Nephron progenitor cell (in vitro differentiated cells): ENCODE results near the gene KIF3B.

Experiments
- DNase-seq: peaks from one replicate; pipeline ENCODE4 v3.0.0; 2021
- H3K27ac Mint-ChIP-seq: 2 replicates; pipeline ENCODE4 v1.8.0; 2021; ENCODE audit warnings: mild to moderate bottlenecking, moderate library complexity, mixed read lengths
- H3K27me3 Mint-ChIP-seq: 2 replicates; pipeline ENCODE4 v1.8.0; 2021; ENCODE audit warnings: mild to moderate bottlenecking, low read depth, mixed read lengths; ENCODE audit not compliant: poor library complexity
- H3K36me3 Mint-ChIP-seq: 2 replicates; pipeline ENCODE4 v1.8.0; 2021; ENCODE audit warnings: low read depth, mixed read lengths
- H3K4me1 Mint-ChIP-seq: 2 replicates; pipeline ENCODE4 v1.8.0; 2021; ENCODE audit warnings: mixed read lengths
- H3K4me3 Mint-ChIP-seq: 2 replicates; pipeline ENCODE4 v1.8.0; 2021; ENCODE audit warnings: mild to moderate bottlenecking, moderate library complexity, mixed read lengths
- H3K9me3 Mint-ChIP-seq: 2 replicates; pipeline ENCODE4 v1.8.0; 2021; ENCODE audit warnings: mild to moderate bottlenecking, moderate library complexity, mixed read lengths
- TF ChIP-seq, protein P1 (sequence below): fragments of 200-600 bp; sonication (generic); IDR thresholded peaks from 2 replicates; pipeline ENCODE4 v1.5.0; 2021; ENCODE audit warnings: antibody characterized with exemption

KIF3B gene

DNA sequence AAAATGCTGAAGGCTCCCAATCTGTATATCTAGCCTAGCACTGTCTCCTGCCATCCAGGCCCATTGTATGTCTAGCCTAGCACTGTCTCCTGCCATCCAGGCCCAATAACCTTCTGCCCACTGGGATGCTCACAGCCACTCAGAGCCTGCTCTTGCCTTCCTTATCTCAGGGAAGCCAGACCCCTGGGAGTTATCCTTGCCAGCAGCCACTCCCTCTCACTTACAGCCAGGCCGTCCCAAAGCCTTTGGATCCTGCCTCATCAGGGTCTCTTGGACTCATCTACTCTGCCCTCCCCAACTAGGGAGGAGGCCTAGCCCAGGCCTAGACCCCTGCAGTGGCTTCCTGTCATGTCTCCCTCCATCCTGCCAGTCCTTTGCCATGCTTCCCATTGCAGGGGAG lies 37.3 kb downstream of the KIF3B start:
- peaks cover 60% of the 10 kb centered on the region for H3K36me3 Mint-ChIP-seq
- peaks cover 10% of the 10 kb centered on the region for H3K27me3 Mint-ChIP-seq
- no peak for DNase-seq
- TF ChIP-seq, protein P1, sequence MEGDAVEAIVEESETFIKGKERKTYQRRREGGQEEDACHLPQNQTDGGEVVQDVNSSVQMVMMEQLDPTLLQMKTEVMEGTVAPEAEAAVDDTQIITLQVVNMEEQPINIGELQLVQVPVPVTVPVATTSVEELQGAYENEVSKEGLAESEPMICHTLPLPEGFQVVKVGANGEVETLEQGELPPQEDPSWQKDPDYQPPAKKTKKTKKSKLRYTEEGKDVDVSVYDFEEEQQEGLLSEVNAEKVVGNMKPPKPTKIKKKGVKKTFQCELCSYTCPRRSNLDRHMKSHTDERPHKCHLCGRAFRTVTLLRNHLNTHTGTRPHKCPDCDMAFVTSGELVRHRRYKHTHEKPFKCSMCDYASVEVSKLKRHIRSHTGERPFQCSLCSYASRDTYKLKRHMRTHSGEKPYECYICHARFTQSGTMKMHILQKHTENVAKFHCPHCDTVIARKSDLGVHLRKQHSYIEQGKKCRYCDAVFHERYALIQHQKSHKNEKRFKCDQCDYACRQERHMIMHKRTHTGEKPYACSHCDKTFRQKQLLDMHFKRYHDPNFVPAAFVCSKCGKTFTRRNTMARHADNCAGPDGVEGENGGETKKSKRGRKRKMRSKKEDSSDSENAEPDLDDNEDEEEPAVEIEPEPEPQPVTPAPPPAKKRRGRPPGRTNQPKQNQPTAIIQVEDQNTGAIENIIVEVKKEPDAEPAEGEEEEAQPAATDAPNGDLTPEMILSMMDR: no peak
- H3K4me1 Mint-ChIP-seq: no peaks in the 10 kb centered on the region
- no peaks in the 10 kb centered on the region for H3K9me3 Mint-ChIP-seq
- no peak overlapping the region for H3K4me3 Mint-ChIP-seq
- peak overlapping the region; percentile 15 for H3K27ac Mint-ChIP-seq

DNA sequence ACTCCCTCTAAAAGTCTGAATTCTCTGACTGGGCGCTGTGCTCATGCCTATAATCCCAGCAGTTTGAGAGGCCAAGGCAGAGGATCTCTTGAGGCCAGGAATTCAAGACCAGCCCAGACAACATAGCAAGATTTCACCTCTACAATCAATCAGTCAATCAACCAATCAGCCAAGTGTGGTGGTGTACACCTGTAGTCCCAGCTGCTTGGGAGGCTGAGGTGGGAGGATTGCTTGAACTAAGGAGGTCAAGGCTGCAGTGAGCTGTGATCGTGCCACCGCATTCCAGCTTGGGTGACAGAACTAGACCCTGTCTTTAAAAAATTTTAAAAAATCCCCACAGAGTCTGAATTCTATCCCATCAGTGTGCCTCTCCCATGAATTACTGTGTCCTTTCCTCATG lies 37.9 kb downstream of the KIF3B start:
- Mint-ChIP-seq H3K36me3 (peaks cover 55% of the 10 kb centered on the region), H3K4me3 (no peak overlapping the region), H3K4me1 (no peaks in the 10 kb centered on the region), H3K9me3 (no peaks in the 10 kb centered on the region), H3K27ac (peak overlapping the region; percentile 25), H3K27me3 (peaks cover 6% of the 10 kb centered on the region)
- DNase-seq: no peak
- TF ChIP-seq, protein P1: no peak

DNA sequence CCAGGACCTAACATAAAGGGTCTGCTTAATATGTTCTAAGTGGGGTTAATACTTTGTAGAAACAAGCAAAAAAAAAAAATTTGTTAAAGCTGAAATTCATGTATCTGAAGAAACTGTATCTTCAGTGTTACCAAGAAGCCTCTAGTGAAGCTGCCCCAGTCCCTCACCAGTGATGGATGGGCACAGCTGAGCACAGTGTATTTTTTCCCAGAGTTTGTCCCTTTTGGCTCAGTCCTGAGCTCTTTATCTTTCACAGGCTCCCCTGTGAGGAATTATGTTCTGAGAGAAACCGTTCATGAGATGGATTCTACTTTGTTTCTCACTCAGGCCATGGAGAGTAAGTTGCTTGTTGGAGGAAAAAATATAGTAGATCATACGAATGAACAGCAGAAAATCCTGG lies 38.4 kb downstream of the KIF3B start:
- Mint-ChIP-seq H3K36me3 (peaks cover 55% of the 10 kb centered on the region), H3K27ac (peak overlapping the region; percentile 43), H3K27me3 (peaks cover 5% of the 10 kb centered on the region), H3K4me1 (no peaks in the 10 kb centered on the region), H3K9me3 (no peaks in the 10 kb centered on the region), H3K4me3 (no peak overlapping the region)
- no peak for DNase-seq
- TF ChIP-seq, protein P1: no peak

DNA sequence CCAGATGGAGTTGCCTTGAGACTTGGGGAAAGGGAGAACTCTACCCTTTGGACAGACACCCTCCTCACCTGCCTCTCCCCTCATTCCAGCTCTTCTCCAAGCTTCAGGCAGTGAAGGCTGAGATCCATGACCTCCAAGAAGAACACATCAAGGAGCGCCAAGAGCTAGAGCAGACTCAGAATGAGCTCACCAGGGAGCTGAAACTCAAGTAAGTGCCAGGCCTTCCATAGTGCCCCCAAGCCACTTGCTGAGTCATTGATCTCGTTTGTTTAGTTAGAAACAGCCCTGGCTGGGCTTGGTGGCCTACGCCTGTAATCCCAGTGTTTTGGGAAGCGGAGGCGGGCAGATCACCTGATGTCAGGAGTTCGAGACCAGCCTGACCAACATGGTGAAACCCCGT lies 39.2 kb downstream of the KIF3B start:
- TF ChIP-seq, protein P1: no peak
- no peak for DNase-seq
- H3K27me3 Mint-ChIP-seq: peaks cover 5% of the 10 kb centered on the region
- H3K9me3 Mint-ChIP-seq: no peaks in the 10 kb centered on the region
- peaks cover 56% of the 10 kb centered on the region for H3K36me3 Mint-ChIP-seq
- H3K4me1 Mint-ChIP-seq: no peaks in the 10 kb centered on the region
- no peak overlapping the region for H3K4me3 Mint-ChIP-seq
- no peak overlapping the region for H3K27ac Mint-ChIP-seq

DNA sequence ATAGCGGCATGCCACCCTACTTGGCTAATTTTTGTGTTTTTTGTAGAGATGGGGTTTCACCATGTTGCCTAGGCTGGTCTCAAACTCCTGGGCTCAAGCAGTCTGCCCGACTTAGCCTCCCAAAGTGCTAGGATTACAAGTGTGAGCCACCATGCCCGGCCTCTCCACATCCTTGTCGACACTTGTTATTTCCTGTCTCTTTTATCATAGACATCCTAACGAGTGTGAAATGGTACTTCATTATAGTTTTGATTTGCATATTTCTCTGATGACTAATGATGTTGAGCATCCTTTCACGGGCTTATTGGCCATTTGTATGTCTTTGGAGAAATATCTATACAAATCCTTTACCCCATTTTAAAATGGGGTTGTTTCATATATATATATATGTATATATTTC lies 41.6 kb downstream of the KIF3B start:
- H3K4me3 Mint-ChIP-seq: no peak overlapping the region
- H3K4me1 Mint-ChIP-seq: no peaks in the 10 kb centered on the region
- TF ChIP-seq, protein P1: no peak
- no peak for DNase-seq
- H3K36me3 Mint-ChIP-seq: peaks cover 45% of the 10 kb centered on the region
- H3K9me3 Mint-ChIP-seq: no peaks in the 10 kb centered on the region
- no peaks in the 10 kb centered on the region for H3K27me3 Mint-ChIP-seq
- no peak overlapping the region for H3K27ac Mint-ChIP-seq

DNA sequence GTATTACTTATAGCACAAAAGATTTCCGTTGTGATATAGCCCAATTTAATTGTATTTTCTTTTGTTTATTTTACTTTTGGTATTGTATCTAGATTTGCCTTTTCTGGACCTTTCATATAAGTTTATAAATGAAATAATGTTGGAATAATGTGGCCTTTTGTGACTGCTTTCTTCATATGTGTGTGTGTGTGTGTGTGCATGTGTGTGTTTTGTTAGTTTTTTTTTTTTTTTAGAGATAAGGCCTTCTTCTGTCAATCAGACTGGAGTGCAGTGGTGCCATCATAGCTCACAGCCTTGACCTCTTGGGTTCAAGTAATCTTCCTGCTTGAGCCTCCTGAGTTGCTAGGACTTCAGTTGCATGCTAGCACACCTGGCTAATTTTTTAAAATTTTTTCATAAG lies 42.9 kb downstream of the KIF3B start:
- Mint-ChIP-seq H3K27ac (no peak overlapping the region), H3K4me1 (no peaks in the 10 kb centered on the region), H3K9me3 (no peaks in the 10 kb centered on the region), H3K4me3 (no peak overlapping the region), H3K27me3 (no peaks in the 10 kb centered on the region), H3K36me3 (peaks cover 40% of the 10 kb centered on the region)
- TF ChIP-seq, protein P1: no peak
- DNase-seq: no peak
